Osteocyte (in vitro differentiated cells): Measurements from ENCODE around the gene CNOT9. TPM values are rescaled to one million over a fixed set of nuclear protein-coding genes. Genes with fewer than 3 reads are reported as not detected.

Experiments
- DNase-seq: peaks from one replicate; pipeline ENCODE4 v3.0.0; 2021; ENCODE audit warnings: mixed read lengths; ENCODE audit not compliant: unreplicated experiment; ENCODE audit errors: extremely low spot score
- H3K27ac Mint-ChIP-seq: one replicate; pipeline ENCODE4 v1.8.0; 2021; ENCODE audit warnings: mild to moderate bottlenecking, mixed read lengths; ENCODE audit not compliant: unreplicated experiment
- H3K27me3 Mint-ChIP-seq: one replicate; pipeline ENCODE4 v1.8.0; 2021; ENCODE audit warnings: mixed read lengths; ENCODE audit not compliant: unreplicated experiment
- H3K36me3 Mint-ChIP-seq: one replicate; pipeline ENCODE4 v1.8.0; 2021; ENCODE audit warnings: mixed read lengths; ENCODE audit not compliant: unreplicated experiment
- H3K4me1 Mint-ChIP-seq: one replicate; pipeline ENCODE4 v1.8.0; 2021; ENCODE audit warnings: mixed read lengths; ENCODE audit not compliant: unreplicated experiment
- H3K4me3 Mint-ChIP-seq: one replicate; pipeline ENCODE4 v1.8.0; 2021; ENCODE audit warnings: mild to moderate bottlenecking, moderate library complexity, mixed read lengths; ENCODE audit not compliant: unreplicated experiment
- H3K9me3 Mint-ChIP-seq: one replicate; pipeline ENCODE4 v1.8.0; 2021; ENCODE audit warnings: mixed read lengths; ENCODE audit not compliant: unreplicated experiment
- total RNA-seq: library from RNA; stranded (reverse); gene quantifications from 2 replicates; pipeline ENCODE4 v1.2.1, GENCODE V29; 2021
- TF ChIP-seq, protein P1 (sequence below): fragments of 200-600 bp; sonication (generic); IDR thresholded peaks from 2 replicates; pipeline ENCODE4 v1.5.0; 2021; ENCODE audit warnings: antibody characterized with exemption, mild to moderate bottlenecking, moderate library complexity

Gene CNOT9
- total RNA-seq, 1 donor from 2014 or later, result 41.6 TPM

- TF ChIP-seq, protein P1, sequence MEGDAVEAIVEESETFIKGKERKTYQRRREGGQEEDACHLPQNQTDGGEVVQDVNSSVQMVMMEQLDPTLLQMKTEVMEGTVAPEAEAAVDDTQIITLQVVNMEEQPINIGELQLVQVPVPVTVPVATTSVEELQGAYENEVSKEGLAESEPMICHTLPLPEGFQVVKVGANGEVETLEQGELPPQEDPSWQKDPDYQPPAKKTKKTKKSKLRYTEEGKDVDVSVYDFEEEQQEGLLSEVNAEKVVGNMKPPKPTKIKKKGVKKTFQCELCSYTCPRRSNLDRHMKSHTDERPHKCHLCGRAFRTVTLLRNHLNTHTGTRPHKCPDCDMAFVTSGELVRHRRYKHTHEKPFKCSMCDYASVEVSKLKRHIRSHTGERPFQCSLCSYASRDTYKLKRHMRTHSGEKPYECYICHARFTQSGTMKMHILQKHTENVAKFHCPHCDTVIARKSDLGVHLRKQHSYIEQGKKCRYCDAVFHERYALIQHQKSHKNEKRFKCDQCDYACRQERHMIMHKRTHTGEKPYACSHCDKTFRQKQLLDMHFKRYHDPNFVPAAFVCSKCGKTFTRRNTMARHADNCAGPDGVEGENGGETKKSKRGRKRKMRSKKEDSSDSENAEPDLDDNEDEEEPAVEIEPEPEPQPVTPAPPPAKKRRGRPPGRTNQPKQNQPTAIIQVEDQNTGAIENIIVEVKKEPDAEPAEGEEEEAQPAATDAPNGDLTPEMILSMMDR, result no peak
- Mint-ChIP-seq H3K36me3 (peaks cover 57% of the 10 kb centered on the region), H3K4me1 (no peaks in the 10 kb centered on the region), H3K27me3 (no peaks in the 10 kb centered on the region), H3K9me3 (no peaks in the 10 kb centered on the region), H3K4me3 (no peak overlapping the region), H3K27ac (no peak overlapping the region)
- DNase-seq, result no peak
Observed at GRCh38 chr2:218555527-218555926, 13.1 kb upstream of the CNOT9 start.

- Mint-ChIP-seq H3K4me1 (no peaks in the 10 kb centered on the region), H3K4me3 (no peak overlapping the region), H3K27me3 (no peaks in the 10 kb centered on the region), H3K36me3 (peaks cover 48% of the 10 kb centered on the region), H3K27ac (no peak overlapping the region), H3K9me3 (no peaks in the 10 kb centered on the region)
- TF ChIP-seq, protein P1, result no peak
- no peak for DNase-seq
Observed at GRCh38 chr2:218557941-218558340, 10.7 kb upstream of the CNOT9 start.

- Mint-ChIP-seq H3K9me3 (no peaks in the 10 kb centered on the region), H3K4me1 (no peaks in the 10 kb centered on the region), H3K27me3 (no peaks in the 10 kb centered on the region), H3K36me3 (peaks cover 39% of the 10 kb centered on the region), H3K4me3 (no peak overlapping the region), H3K27ac (no peak overlapping the region)
- no peak for DNase-seq
- TF ChIP-seq, protein P1, result no peak
Observed at GRCh38 chr2:218558986-218559385, 9.7 kb upstream of the CNOT9 start.

DNA sequence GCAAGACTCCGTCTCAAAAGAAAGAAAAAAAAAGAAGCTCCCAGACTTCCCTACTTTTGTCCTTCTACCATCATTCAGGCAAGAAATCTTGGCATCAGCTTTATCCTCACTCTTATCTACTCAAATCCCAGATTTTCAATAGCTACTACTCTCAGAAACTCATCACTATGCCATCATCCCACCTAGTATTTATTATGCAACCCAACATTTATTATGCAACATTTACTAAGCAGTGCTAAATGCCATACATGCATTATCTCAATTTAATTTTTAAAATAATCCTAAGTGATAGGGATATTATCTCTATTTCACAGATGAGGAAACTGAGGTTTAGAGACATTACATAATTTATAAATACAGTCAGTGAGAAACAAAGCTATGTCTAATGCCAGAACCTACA is 4.6 kb upstream of the CNOT9 start:
- Mint-ChIP-seq H3K4me1 (peaks cover 17% of the 10 kb centered on the region), H3K27me3 (no peaks in the 10 kb centered on the region), H3K4me3 (no peak overlapping the region), H3K36me3 (peaks cover 22% of the 10 kb centered on the region), H3K27ac (no peak overlapping the region), H3K9me3 (no peaks in the 10 kb centered on the region)
- no peak for DNase-seq
- TF ChIP-seq, protein P1, result no peak

- Mint-ChIP-seq H3K27me3 (no peaks in the 10 kb centered on the region), H3K4me3 (peak overlapping the region; percentile 80), H3K36me3 (peaks cover 10% of the 10 kb centered on the region), H3K9me3 (no peaks in the 10 kb centered on the region), H3K27ac (no peak overlapping the region), H3K4me1 (peaks cover 35% of the 10 kb centered on the region)
- no peak for DNase-seq
- TF ChIP-seq, protein P1, result no peak
Observed at GRCh38 chr2:218566296-218566695, 2.3 kb upstream of the CNOT9 start.
